VCaP (cell line): ENCODE results near the gene DNASE1.

Experiments used
- H3K27ac ChIP-seq: fragments of 450-650 bp; 2 replicates; pipeline ENCODE4 v1.5.1; 2017
- CTCF ChIP-seq: fragments of 450-650 bp; conservative IDR thresholded peaks from 2 replicates; pipeline ENCODE4 v1.5.1; 2017; ENCODE audit warnings: mild to moderate bottlenecking, moderate library complexity

Gene DNASE1

GRCh38 chr16:3611146-3611975, 43.1 kb upstream of the DNASE1 start, which contains the start of gene SLX4:
SLX4 (minus strand) TSS chr16:3611606; CDS start chr16:3608964, 2,642 bp downstream.
- no peak for TF ChIP-seq CTCF
- H3K27ac ChIP-seq: peak within 1 kb of the TSS; percentile 68

GRCh38 chr16:3612510-3613466, 41.7 kb upstream of the DNASE1 start:
- TF ChIP-seq CTCF: no peak
- H3K27ac ChIP-seq: peak overlapping the region; percentile 68; the same call in 1 of the 2 replicates

GRCh38 chr16:3618769-3619141, 35.7 kb upstream of the DNASE1 start:
- no peak for TF ChIP-seq CTCF
- H3K27ac ChIP-seq: no peak overlapping the region

GRCh38 chr16:3623642-3624041, 30.8 kb upstream of the DNASE1 start:
- no peak for TF ChIP-seq CTCF
- H3K27ac ChIP-seq: no peak overlapping the region

GRCh38 chr16:3625331-3625730, 29.2 kb upstream of the DNASE1 start:
- no peak for TF ChIP-seq CTCF
- no peak overlapping the region for H3K27ac ChIP-seq

GRCh38 chr16:3625911-3626732, 28.4 kb upstream of the DNASE1 start:
- 0 out of 2 replicates have a peak, but pooled peaks have one; percentile 13 for TF ChIP-seq CTCF
- H3K27ac ChIP-seq: no peak overlapping the region
